Measurements from ENCODE around the gene LENG8. TPM values are rescaled to one million over a fixed set of nuclear protein-coding genes. Genes with fewer than 3 reads are reported as not detected.

LENG8 gene
- total and polyA plus RNA-seq, 2 of the 8 experiments (the other 6 are each of a cell fraction or from before 2014, with no cell fraction given), result 62.2 to 108 TPM

- peak overlapping the region; percentile 52 to 98 (median 76); a peak in 6 of 8 replicates for H3K4me3 ChIP-seq (ENCODE audit: extremely low read depth in 1 of 4, insufficient read depth in 2 of 4, low read depth in 3 of 4, low read length in 4 of 4)
- peak overlapping the region; percentile 14 for H4K91ac ChIP-seq (replicated peaks; ENCODE audit: insufficient read length, low read length)
- H2BK5ac ChIP-seq (ENCODE audit: low read depth, low read length), result peak overlapping the region; percentile 90; the same call in 1 of the 2 replicates
- H3K27ac ChIP-seq (ENCODE audit: low read depth, low read length), result no peak overlapping the region
- POLR2A ChIA-PET (ENCODE audit: partially characterized antibody), result interaction anchor here (1.0 to 2.4 kb wide), 12 partner anchors 9 to 244 kb away, joined by 3 to 13 read pairs (median 5); partner anchors contain the start of genes LENG9, RPS9 and TMC4
- H3K4me1 ChIP-seq (replicated peaks in 1 of 4; ENCODE audit: control insufficient read depth in 3 of 4, insufficient read depth in 4 of 4, low read length in 3 of 4), result peaks cover 15 to 44% (median 33%) of the 10 kb centered on the region in 4 experiments
- no peak for DNase-seq (ENCODE audit: low read depth in 1 of 2, low spot score in 2 of 2)
- 57 to 100% methylated on average over 1 to 19 of the region's 44 CpGs for WGBS, 2 experiments (ENCODE audit: extremely low coverage in 1 of 2, insufficient coverage in 1 of 2, insufficient read length in 1 of 2, insufficient replicate concordance in 2 of 2, low coverage in 1 of 2, low lambda C conversion rate in 2 of 2, missing lambda C conversion rate in 1 of 2)
- peaks cover 6 to 25% (median 21%) of the 10 kb centered on the region in 4 experiments for H3K27me3 ChIP-seq (replicated peaks in 1 of 4; ENCODE audit: control insufficient read depth in 3 of 4, extremely low read depth in 1 of 4, insufficient read depth in 3 of 4, low read length in 3 of 4)
- H3K56ac ChIP-seq (replicated peaks; ENCODE audit: insufficient read length, low read depth, low read length), result peak overlapping the region; percentile 55
- TF ChIP-seq GABPA (IDR thresholded peaks at IDR 0.05; ENCODE audit: borderline replicate concordance, insufficient read depth, low read length) (no peak), SIN3A (conservative IDR thresholded peaks at IDR 0.05 in 1 of 2, IDR thresholded peaks at IDR 0.05 in 1 of 2; ENCODE audit: low read depth in 1 of 2, low read length in 2 of 2) (0 out of 4 replicates have a peak, but pooled peaks of 1 of the 2 experiments have one; percentile 17)
- H3K4ac ChIP-seq (replicated peaks; ENCODE audit: insufficient read length, low read depth, low read length), result peak overlapping the region; percentile 63
- peak overlapping the region; percentile 43; the same call in 1 of the 2 replicates for H3K18ac ChIP-seq (ENCODE audit: extremely low read depth, low read length)
- peaks cover 0 to 7% of the 10 kb centered on the region in 2 experiments for H4K20me1 ChIP-seq (replicated peaks in 1 of 2; ENCODE audit: control insufficient read depth in 1 of 2, insufficient read depth in 2 of 2, low read length in 2 of 2)
- peak overlapping the region; percentile 97 for H2BK15ac ChIP-seq (ENCODE audit: low read length)
- CTCF ChIA-PET (ENCODE audit: partially characterized antibody), result interaction anchor here (1.0 to 2.7 kb wide), 11 partner anchors 11 to 51 kb away, joined by 3 to 39 read pairs (median 9); partner anchors contain the start of gene LENG8
- peaks cover 27% of the 10 kb centered on the region for H3K23me2 ChIP-seq (ENCODE audit: low read depth, low read length)
- H2BK120ac ChIP-seq (replicated peaks; ENCODE audit: low read depth, low read length), result peak overlapping the region; percentile 13
- peak overlapping the region; percentile 91 for H2BK20ac ChIP-seq (ENCODE audit: low read length)
- H3K79me2 ChIP-seq (ENCODE audit: control insufficient read depth in 1 of 2, insufficient read depth in 2 of 2, low read length in 2 of 2), result peaks cover 7 to 8% of the 10 kb centered on the region in 2 experiments; a peak in 2 of 4 replicates
- no peak for FAIRE-seq
- no peak overlapping the region for H3K23ac ChIP-seq (ENCODE audit: insufficient read length)
- peak overlapping the region; percentile 83 to 92 for H3K4me2 ChIP-seq (ENCODE audit: insufficient read depth in 1 of 2, low read depth in 2 of 2, low read length in 2 of 2)
- peak overlapping the region; percentile 97; the same call in 1 of the 2 replicates for H2BK12ac ChIP-seq (ENCODE audit: low read depth, low read length)
- peaks cover 0 to 11% (median 0%) of the 10 kb centered on the region in 4 experiments; a peak in 4 of 8 replicates for H3K36me3 ChIP-seq (ENCODE audit: control insufficient read depth in 2 of 4, insufficient read depth in 4 of 4, low read length in 3 of 4)
- H4K5ac ChIP-seq (ENCODE audit: insufficient read length, low read depth, low read length), result no peak overlapping the region
- H2AFZ ChIP-seq (ENCODE audit: low read length), result no peak overlapping the region
- peak overlapping the region in 2 of 4 experiments; percentile 30 to 46; a peak in 2 of 7 replicates for H3K9ac ChIP-seq (replicated peaks in 1 of 4; ENCODE audit: extremely low read depth in 1 of 4, low read depth in 3 of 4, low read length in 3 of 4)
- H3K9me3 ChIP-seq (ENCODE audit: insufficient read depth in 2 of 2, low read depth in 1 of 2, low read length in 1 of 2), result peaks cover 0 to 6% of the 10 kb centered on the region in 2 experiments; a peak in 1 of 4 replicates
- no peak overlapping the region; the same call in 1 of the 2 replicates for H4K8ac ChIP-seq (ENCODE audit: extremely low read depth, insufficient read depth, low read length)
- peaks cover 16% of the 10 kb centered on the region for H3K79me1 ChIP-seq (ENCODE audit: low read depth, low read length)
- H2AK5ac ChIP-seq (ENCODE audit: low read depth, low read length), result peak overlapping the region; percentile 100
- H3K14ac ChIP-seq (ENCODE audit: insufficient read length), result no peak overlapping the region
Observed at GRCh38 chr19:54416695-54417491, 32.1 kb upstream of the LENG8 start.

Data from H1 (cell line).